Ramos (cell line): ENCODE results near the gene PRPF6.

Source experiments
- in situ Hi-C: fragments of 300-500 bp; cut with MboI; formaldehyde crosslinking; loops from one replicate; pipeline ENCODE4 v1.14.3; 2022; ENCODE audit warnings: low sequenced_read_pairs; ENCODE audit not compliant: unreplicated experiment

PRPF6 gene

GRCh38 chr20:63980806-63981728 is at the start of gene PRPF6:
Gene PRPF6, plus strand, starts transcription at chr20:63981132. Its CDS starts 114 bp downstream, at chr20:63981246.
- in situ Hi-C loops = no loop called here

GRCh38 chr20:63931735-63932134 is 49.2 kb upstream of the PRPF6 start:
- in situ Hi-C loops = no loop called here

- in situ Hi-C loops = no loop called here
Measured at GRCh38 chr20:63932606-63933160, 48.2 kb upstream of the PRPF6 start.

GRCh38 chr20:63933646-63934045 is 47.3 kb upstream of the PRPF6 start:
- in situ Hi-C loops = no loop called here

- in situ Hi-C loops = no loop called here
Measured at GRCh38 chr20:63934271-63935068, 46.5 kb upstream of the PRPF6 start.

GRCh38 chr20:63935447-63935846 is 45.5 kb upstream of the PRPF6 start:
- in situ Hi-C loops = no loop called here

GRCh38 chr20:63937596-63937995 is 43.3 kb upstream of the PRPF6 start:
- in situ Hi-C loops = no loop called here

- in situ Hi-C loops = no loop called here
Measured at GRCh38 chr20:63939061-63939935, 41.6 kb upstream of the PRPF6 start.

GRCh38 chr20:63940071-63940471 is 40.9 kb upstream of the PRPF6 start:
- in situ Hi-C loops = no loop called here

- in situ Hi-C loops = no loop called here
Measured at GRCh38 chr20:63940472-63941266, 40.3 kb upstream of the PRPF6 start.

- in situ Hi-C loops = no loop called here
Measured at GRCh38 chr20:63941282-63942081, 39.5 kb upstream of the PRPF6 start.

GRCh38 chr20:63942250-63942951 is 38.5 kb upstream of the PRPF6 start:
- in situ Hi-C loops = no loop called here

GRCh38 chr20:63942969-63943807 is 37.7 kb upstream of the PRPF6 start:
- in situ Hi-C loops = no loop called here

- in situ Hi-C loops = no loop called here
Measured at GRCh38 chr20:63943808-63944077, 37.2 kb upstream of the PRPF6 start.

- in situ Hi-C loops = no loop called here
Measured at GRCh38 chr20:63944078-63944941, 36.6 kb upstream of the PRPF6 start.

GRCh38 chr20:63945031-63945658 is 35.8 kb upstream of the PRPF6 start:
- in situ Hi-C loops = no loop called here
